Measurements from ENCODE around the gene MAP3K14. TPM values are rescaled to one million over a fixed set of nuclear protein-coding genes. Genes with fewer than 3 reads are reported as not detected.

Gene MAP3K14
- total RNA-seq, 3 donors from 2014 or later = 16.6 to 27.9 (median 18.0) TPM

- peak; percentile 63 for ATAC-seq
- Histone ChIP-seq H3K4me3 (no peak overlapping the region), H3K36me3 (ENCODE audit: low read depth) (no peaks in the 10 kb centered on the region), H3K4me1 (ENCODE audit: low read depth) (peaks cover 2% of the 10 kb centered on the region), H3K9me3 (no peaks in the 10 kb centered on the region)
- DNase-seq = peak in 1 of 3 donors; percentile 23
- intact Hi-C loops (cut with DNase I, micrococcal nuclease) = no loop called here
- TF ChIP-seq, protein P1, sequence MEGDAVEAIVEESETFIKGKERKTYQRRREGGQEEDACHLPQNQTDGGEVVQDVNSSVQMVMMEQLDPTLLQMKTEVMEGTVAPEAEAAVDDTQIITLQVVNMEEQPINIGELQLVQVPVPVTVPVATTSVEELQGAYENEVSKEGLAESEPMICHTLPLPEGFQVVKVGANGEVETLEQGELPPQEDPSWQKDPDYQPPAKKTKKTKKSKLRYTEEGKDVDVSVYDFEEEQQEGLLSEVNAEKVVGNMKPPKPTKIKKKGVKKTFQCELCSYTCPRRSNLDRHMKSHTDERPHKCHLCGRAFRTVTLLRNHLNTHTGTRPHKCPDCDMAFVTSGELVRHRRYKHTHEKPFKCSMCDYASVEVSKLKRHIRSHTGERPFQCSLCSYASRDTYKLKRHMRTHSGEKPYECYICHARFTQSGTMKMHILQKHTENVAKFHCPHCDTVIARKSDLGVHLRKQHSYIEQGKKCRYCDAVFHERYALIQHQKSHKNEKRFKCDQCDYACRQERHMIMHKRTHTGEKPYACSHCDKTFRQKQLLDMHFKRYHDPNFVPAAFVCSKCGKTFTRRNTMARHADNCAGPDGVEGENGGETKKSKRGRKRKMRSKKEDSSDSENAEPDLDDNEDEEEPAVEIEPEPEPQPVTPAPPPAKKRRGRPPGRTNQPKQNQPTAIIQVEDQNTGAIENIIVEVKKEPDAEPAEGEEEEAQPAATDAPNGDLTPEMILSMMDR (IDR thresholded peaks at IDR 0.05) = no peak
Measured at GRCh38 chr17:45282683-45283644, 33.9 kb downstream of the MAP3K14 start.

GRCh38 chr17:45279898-45280297 is 36.9 kb downstream of the MAP3K14 start:
- TF ChIP-seq, protein P1 (IDR thresholded peaks at IDR 0.05) = no peak
- H3K9me3 ChIP-seq = no peaks in the 10 kb centered on the region
- ATAC-seq = no peak
- no peaks in the 10 kb centered on the region for H3K4me1 ChIP-seq (ENCODE audit: low read depth)
- no peak overlapping the region for H3K4me3 ChIP-seq
- intact Hi-C loops (cut with DNase I, micrococcal nuclease) = loop anchor here (5.0 kb wide), 2 partner anchors 37 to 102 kb away; partner anchors contain the start of gene MAP3K14 (in 1 of the 2)
- DNase-seq = peak in 1 of 3 donors; percentile 4
- no peaks in the 10 kb centered on the region for H3K36me3 ChIP-seq (ENCODE audit: low read depth)

DNA sequence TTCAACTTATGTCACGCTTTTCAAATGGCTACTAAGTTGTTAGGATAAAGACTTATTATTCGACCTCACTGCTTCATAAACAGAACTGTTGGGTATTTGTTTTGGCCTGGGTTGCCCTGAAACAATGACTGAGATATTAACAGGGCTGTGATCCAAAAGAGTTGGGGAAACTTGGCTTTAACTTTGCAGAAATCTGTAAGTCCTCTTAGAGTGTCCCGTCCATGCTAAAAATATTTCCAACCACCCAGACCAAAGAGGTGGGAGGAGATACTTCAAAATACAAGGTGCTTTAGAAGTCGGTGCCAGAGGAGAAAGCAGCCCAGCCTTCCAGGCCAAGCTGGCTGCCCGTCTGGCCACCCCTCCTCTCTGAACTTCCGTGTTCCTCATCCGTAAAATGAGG is 38.8 kb downstream of the MAP3K14 start:
- Histone ChIP-seq H3K4me1 (ENCODE audit: low read depth) (no peaks in the 10 kb centered on the region), H3K4me3 (no peak overlapping the region), H3K9me3 (no peaks in the 10 kb centered on the region), H3K36me3 (ENCODE audit: low read depth) (peaks cover 6% of the 10 kb centered on the region)
- intact Hi-C loops (cut with DNase I, micrococcal nuclease) = loop anchor here (2.0 to 5.0 kb wide), 3 partner anchors 39 to 107 kb away; partner anchors contain the start of gene MAP3K14 (in 1 of the 2)
- no peak for ATAC-seq
- TF ChIP-seq, protein P1 (IDR thresholded peaks at IDR 0.05) = no peak
- DNase-seq = no peak

- no peaks in the 10 kb centered on the region for H3K4me1 ChIP-seq (ENCODE audit: low read depth)
- TF ChIP-seq, protein P1 (IDR thresholded peaks at IDR 0.05) = peak; percentile 60
- H3K36me3 ChIP-seq (ENCODE audit: low read depth) = peaks cover 6% of the 10 kb centered on the region
Measured at GRCh38 chr17:45277216-45277849, 39.5 kb downstream of the MAP3K14 start.

GRCh38 chr17:45276031-45276430 is 40.8 kb downstream of the MAP3K14 start:
- peak; percentile 45 for ATAC-seq
- H3K4me3 ChIP-seq = no peak overlapping the region
- TF ChIP-seq, protein P1 (IDR thresholded peaks at IDR 0.05) = no peak
- H3K9me3 ChIP-seq = no peaks in the 10 kb centered on the region
- intact Hi-C loops (cut with DNase I, micrococcal nuclease) = loop anchor here (2.0 to 5.0 kb wide), 3 partner anchors 41 to 109 kb away; partner anchors contain the start of gene MAP3K14 (in 1 of the 2)
- peaks cover 6% of the 10 kb centered on the region for H3K36me3 ChIP-seq (ENCODE audit: low read depth)
- H3K4me1 ChIP-seq (ENCODE audit: low read depth) = no peaks in the 10 kb centered on the region
- peak in 2 of 3 donors; percentile 31 to 38 for DNase-seq

More at GRCh38 chr17:45277216-45277849, 39.5 kb downstream of the MAP3K14 start:
- H3K9me3 ChIP-seq = no peaks in the 10 kb centered on the region
- DNase-seq (peak; percentile 92 to 99 (median 92)), ATAC-seq (peak; percentile 92)
- intact Hi-C loops (cut with DNase I, micrococcal nuclease) = loop anchor here (2.0 to 5.0 kb wide), 3 partner anchors 40 to 107 kb away; partner anchors contain the start of gene MAP3K14 (in 1 of the 2)
- H3K4me3 ChIP-seq = no peak overlapping the region
